HG02981 (cell line): Measurements from ENCODE around the gene IGFBP6.

Source experiments
- ATAC-seq: cut with Tn5 transposase; IDR thresholded peaks from one replicate; pipeline ENCODE4 v1.9.1; 2021; ENCODE audit warnings: mild to moderate bottlenecking, moderate library complexity; ENCODE audit not compliant: unreplicated experiment

Gene IGFBP6

DNA sequence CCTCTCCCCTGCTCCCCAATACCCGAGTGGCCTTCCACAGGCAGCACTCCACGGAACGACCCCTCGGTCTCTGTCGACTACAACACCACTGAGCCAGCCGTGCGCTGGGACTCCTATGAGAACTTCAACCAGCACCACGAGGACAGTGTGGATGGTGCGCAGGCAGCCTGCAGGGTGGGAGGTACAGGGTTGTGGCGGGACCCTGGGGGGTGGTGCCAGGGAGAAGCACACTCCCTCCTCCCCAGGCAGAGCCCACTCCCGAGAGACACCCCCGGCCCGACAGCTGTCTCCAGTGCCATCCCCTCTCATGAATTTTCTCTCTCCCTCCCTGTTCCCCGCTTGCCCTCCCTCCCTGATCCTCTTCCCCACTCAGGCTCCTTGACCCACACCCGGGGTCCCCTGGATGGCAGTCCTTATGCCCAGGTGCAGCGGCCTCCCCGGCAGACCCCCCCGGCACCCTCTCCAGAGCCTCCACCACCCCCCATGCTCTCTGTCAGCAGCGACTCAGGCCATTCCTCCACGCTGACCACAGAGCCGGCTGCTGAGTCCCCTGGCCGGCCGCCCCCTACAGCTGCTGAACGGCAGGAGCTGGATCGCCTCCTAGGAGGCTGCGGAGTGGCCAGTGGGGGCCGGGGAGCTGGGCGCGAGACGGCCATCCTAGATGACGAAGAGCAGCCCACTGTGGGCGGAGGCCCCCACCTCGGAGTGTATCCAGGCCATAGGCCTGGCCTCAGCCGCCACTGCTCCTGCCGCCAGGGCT is 38.6 kb upstream of the IGFBP6 start:
- ATAC-seq = no peak

DNA sequence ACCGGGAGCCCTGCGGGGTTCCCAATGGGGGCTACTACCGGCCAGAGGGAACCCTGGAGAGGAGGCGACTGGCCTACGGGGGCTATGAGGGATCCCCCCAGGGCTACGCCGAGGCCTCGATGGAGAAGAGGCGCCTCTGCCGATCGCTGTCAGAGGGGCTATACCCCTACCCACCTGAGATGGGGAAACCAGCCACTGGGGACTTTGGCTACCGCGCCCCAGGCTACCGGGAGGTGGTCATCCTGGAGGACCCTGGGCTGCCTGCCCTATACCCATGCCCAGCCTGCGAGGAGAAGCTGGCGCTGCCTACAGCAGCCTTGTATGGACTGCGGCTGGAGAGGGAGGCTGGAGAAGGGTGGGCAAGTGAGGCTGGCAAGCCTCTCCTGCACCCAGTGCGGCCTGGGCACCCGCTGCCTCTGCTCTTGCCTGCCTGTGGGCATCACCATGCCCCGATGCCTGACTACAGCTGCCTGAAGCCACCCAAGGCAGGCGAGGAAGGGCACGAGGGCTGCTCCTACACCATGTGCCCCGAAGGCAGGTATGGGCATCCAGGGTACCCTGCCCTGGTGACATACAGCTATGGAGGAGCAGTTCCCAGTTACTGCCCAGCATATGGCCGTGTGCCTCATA is 37.9 kb upstream of the IGFBP6 start:
- no peak for ATAC-seq

DNA sequence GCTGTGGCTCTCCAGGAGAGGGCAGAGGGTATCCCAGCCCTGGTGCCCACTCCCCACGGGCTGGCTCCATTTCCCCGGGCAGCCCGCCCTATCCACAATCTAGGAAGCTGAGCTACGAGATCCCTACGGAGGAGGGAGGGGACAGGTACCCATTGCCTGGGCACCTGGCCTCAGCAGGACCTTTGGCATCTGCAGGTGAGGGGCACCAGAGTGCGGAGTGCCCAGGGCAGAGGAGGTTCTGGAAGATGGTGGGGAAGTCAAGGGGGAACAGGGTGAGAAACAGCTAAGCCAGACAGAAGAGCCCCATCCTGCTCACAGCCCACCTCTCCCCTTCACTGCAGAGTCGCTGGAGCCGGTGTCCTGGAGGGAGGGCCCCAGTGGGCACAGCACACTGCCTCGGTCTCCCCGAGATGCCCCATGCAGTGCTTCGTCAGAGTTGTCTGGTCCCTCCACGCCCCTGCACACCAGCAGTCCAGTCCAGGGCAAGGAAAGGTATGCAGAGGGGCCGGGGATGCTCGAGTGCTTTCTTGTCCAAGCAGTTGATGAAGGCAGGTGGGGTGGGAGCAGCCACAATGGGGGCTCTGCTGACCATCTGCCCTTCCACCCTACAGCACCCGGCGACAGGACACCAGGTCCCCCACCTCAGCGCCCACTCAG is 37.3 kb upstream of the IGFBP6 start:
- ATAC-seq = no peak

DNA sequence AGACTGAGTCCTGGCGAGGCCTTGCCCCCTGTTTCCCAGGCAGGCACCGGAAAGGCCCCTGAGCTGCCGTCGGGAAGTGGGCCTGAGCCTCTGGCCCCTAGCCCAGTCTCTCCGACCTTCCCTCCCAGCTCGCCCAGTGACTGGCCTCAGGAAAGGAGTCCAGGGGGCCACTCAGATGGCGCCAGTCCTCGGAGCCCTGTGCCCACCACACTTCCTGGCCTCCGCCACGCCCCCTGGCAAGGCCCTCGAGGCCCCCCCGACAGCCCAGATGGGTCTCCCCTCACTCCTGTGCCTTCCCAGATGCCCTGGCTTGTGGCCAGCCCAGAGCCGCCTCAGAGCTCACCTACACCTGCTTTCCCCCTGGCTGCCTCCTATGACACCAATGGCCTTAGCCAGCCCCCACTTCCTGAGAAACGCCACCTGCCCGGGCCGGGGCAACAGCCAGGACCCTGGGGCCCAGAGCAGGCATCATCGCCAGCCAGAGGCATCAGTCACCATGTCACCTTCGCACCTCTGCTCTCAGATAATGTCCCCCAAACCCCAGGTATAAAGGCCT is 36.7 kb upstream of the IGFBP6 start:
- ATAC-seq = no peak

DNA sequence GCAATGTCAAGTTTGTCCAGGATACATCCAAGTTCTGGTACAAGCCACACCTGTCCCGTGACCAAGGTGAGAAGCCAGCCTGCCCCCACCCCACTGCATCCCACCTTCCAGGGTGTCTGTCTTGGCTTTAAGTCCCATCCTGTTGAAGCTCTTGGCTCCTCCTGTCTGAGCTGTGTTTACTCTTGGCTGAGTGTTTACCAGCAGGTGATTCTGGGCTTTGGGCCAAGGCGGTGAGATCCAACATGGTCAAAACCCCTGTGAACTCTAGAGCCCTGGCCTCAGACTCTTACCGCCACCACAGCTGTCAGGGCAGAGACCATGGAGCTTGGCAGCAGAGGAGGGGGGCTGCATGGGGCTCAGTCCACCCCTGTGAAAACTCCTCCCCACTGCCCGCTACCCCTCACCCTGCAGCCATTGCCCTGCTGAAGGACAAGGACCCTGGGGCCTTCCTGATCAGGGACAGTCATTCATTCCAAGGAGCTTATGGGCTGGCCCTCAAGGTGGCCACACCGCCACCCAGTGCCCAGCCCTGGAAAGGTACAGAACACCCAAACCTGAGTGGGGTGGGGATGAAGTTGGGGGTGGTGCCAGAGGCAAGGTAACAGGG is 36.0 kb upstream of the IGFBP6 start:
- ATAC-seq = no peak

- ATAC-seq = no peak
These were observed 35.2 kb upstream of the IGFBP6 start for GRCh38 chr12:53062011-53062961.

- no peak for ATAC-seq
These were observed 34.3 kb upstream of the IGFBP6 start for GRCh38 chr12:53062977-53063707.

DNA sequence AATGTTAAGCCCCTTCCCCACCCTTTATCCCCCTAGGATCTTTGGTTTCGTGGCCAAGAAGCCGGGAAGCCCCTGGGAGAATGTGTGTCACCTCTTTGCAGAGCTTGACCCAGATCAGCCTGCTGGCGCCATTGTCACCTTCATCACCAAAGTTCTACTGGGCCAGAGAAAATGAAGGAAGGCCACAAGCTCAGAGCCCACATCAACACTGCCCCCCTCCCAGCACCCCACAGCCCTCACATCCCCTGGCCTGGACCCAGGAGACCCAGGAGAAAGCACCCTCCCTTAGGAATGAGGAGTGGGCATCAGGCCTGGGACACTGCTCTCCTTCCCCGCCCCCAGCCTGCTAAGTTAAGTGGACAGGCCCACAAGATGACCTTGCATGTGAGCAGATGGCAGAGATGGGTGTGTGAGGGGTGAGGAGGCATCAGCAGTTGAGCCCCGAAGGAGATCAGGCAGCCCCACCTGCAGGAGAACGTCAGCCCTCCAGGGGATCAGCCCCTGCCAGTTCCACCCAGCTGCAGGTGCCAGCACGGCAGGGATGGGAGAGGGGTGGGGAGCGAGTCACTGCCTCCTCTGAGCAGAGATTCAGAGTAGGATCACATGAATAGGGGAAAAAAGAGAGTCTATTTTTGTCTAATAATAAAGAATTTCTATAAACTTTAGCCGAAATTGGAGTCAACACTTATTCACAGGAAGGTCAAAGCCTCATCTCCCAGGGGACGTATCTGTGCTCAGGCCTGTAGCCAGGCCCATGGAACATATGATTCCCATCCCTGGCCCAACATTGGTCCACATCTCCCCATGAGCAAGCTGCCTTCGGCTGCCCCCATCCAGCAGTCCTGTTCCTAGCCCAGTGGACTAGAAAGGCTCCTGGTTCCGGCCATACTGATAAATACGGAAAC is 33.5 kb upstream of the IGFBP6 start:
- no peak for ATAC-seq

DNA sequence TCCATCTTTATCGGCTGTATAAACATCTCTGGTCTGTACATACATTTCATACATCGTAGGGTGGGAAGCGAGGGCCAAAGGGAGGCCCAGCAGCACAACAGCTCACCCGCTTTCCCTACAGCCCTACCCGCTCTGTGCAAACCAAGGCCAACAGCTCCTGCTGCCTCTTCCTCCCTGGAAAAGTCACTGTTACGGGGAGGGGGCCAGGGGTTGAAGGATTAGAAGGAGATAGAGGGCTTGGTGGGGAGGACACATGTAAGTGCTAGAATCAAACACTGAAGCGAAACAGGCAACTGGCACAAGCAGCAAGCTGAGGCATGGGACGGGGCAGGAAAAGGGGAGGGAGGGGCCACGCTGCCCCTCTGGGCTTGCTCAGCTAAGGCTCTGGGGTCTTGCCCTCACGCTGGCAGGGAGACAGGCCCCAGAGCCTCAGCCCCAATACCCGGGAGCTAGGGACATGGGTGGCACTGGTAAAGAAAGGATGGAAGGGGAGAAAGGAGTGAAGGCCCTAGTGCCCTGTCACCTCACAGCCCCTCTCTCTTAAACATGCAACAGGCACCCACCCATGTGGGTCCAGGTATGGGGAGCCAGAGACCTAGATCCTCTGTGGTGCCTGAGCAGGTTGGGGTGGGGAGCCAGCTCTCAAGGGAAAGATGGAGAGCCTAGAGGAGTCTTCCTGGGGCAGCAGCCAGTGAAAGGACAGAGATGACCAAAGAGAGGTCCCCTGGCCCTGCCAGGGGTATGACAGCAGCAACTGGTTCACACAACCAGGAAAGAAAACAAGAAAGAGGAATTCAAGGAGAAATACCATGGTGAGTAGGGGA is 32.6 kb upstream of the IGFBP6 start:
- no peak for ATAC-seq

- ATAC-seq = no peak
These were observed 32.0 kb upstream of the IGFBP6 start for GRCh38 chr12:53065470-53065869.

- ATAC-seq = no peak
These were observed 31.2 kb upstream of the IGFBP6 start for GRCh38 chr12:53065975-53066931.

- ATAC-seq = no peak
These were observed 30.1 kb upstream of the IGFBP6 start for GRCh38 chr12:53067074-53067992.

DNA sequence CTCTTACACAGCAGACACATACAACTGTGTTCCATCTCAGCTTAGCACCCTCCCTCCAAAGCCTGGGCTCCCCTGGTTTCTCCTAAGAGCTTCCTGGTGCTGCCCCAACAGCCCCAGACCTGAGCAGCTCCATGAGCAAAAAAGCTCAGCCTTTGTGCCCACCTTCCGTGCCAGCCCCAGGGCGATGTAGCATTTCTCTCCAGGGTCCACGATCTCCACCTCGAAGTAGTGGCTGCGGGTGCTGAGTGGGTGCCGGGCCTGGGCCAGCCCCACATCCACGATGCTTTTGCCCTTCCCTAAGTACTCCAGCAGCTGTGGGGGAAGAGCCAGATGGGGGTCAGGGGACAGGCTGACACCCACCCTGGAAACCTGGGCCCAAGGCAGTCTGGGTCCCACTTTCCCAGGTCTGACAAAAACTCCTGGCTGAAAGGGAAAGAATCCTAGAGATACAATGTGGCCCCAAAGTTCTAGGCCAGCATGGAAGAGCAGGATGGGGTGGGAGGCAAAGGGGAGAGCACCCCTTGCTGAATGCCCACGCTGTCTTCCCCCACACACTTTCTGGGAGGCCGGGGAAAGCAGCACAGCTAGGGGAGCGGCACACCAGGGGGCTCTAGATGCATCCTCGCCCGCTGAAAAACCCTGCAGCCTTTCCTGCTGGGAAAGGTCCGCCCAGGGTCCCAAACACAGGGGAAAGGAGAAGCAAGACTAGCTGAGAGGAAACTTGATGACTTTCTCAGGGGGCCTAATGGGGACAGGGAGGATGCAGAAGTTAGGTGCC is 29.3 kb upstream of the IGFBP6 start:
- no peak for ATAC-seq

DNA sequence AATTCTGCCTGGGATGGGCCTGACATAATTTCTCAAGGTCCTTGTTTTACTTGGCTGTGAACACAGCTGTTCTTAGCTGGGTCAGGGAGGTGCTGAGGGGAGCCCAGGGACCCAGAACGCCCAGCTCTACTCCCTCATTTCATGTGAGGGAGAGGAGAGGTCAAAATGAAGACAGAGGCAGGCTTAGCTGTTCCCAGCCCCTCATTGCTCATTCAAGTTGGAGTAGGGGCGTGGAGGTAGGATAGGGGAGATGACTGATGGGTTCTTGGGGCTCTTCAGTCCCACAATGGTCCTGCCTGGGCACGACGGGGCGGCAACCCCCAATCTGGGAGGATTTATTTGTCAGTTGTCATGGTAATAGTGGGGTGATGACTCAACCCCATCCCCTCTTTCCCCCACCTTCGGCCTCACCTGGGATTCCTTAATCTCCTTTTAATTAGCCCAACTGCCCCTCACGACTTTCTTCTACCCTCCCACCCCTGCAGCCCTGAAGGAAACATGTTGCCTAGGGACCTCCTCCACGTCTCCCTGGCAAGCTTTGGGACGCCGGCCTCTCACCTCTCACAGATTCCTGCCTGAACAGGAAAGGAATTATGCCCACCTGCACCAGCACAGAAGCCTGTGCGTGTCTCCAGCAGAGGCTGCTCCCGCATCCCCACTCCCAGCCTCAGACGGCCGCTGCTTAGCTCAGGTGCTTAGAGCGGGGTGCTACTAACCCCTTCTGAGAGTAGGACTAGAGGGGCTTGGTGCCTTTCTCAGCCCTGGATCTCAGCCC is 28.5 kb upstream of the IGFBP6 start:
- no peak for ATAC-seq
